Activated T-cell treated with anti-CD3 and anti-CD28 coated beads, Interleukin-2, amount 50 U/mL, for 24 hours (primary cell): ENCODE data around the gene PRELP.
"Not testable (repeated sequence)": the region's sequence is repeated elsewhere in the genome, so short reads cannot be mapped to it uniquely, and the experiment has no call there.

ENCODE experiments used
- DNase-seq: peaks from one replicate; pipeline ENCODE4 v3.0.0-alpha.2; 2020
- H3K27ac Mint-ChIP-seq: 2 replicates; pipeline ENCODE4 v1.8.0; 2020; ENCODE audit warnings: mild to moderate bottlenecking, mixed read lengths
- H3K27me3 Mint-ChIP-seq: 2 replicates; pipeline ENCODE4 v1.8.0; 2020; ENCODE audit warnings: mixed read lengths
- H3K36me3 Mint-ChIP-seq: 2 replicates; pipeline ENCODE4 v1.8.0; 2020; ENCODE audit warnings: low read depth, mixed read lengths
- H3K4me1 Mint-ChIP-seq: 2 replicates; pipeline ENCODE4 v1.8.0; 2020; ENCODE audit warnings: low read depth, mixed read lengths
- H3K4me3 Mint-ChIP-seq: 2 replicates; pipeline ENCODE4 v1.8.0; 2020; ENCODE audit warnings: mild to moderate bottlenecking, moderate library complexity, mixed read lengths
- H3K9me3 Mint-ChIP-seq: 2 replicates; pipeline ENCODE4 v1.8.0; 2020; ENCODE audit warnings: mixed read lengths

The PRELP gene

DNA sequence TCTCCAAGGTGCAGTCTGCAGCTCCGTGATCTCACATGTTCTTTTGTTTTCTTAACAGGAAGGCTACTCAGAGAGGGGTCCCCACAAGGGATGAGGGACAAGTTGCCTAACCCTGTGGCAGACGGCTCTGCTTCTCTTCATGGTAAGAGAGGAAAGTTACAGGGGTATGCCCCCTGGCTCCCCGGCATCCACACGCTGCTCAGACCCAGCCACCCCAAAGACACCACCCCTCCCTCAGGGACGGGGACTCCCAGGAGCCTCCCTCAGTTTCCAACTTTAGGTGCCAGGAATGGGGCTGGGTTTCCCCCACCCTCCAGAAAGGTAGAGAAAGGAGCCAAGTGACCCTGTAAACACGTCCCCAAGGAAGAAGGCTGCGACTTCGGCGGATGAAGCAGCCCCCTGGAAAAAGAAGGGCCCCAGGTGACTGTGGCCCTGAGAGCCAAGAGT, 38.0 kb downstream of the PRELP start:
- H3K4me3 Mint-ChIP-seq = peak overlapping the region; percentile 38
- no peaks in the 10 kb centered on the region for H3K27me3 Mint-ChIP-seq
- no peaks in the 10 kb centered on the region for H3K9me3 Mint-ChIP-seq
- no peak for DNase-seq
- peak overlapping the region; percentile 93 for H3K27ac Mint-ChIP-seq
- H3K4me1 Mint-ChIP-seq = peaks cover 31% of the 10 kb centered on the region
- no peaks in the 10 kb centered on the region for H3K36me3 Mint-ChIP-seq

DNA sequence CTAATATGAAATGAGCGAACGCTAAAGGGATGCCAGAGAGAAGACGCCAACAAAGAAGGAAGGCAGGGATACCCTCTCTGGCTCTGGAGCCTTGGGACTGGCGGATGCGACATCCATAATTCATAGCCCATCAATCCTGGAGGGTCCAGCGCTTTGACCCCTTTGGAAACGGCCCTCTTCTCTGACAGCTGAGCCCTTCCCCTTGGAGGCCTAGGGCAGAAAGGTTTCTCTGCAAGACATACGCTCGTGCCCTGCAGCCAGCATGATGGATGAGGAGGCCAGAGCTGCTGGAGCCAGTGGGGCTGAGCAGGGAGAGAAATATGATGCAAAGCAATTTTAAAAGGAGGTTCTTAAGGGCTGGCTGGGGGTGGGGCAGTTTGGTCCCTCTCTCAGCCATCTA, 40.6 kb downstream of the PRELP start:
- Mint-ChIP-seq H3K4me1 (peaks cover 31% of the 10 kb centered on the region), H3K9me3 (no peaks in the 10 kb centered on the region), H3K27ac (no peak overlapping the region), H3K27me3 (no peaks in the 10 kb centered on the region), H3K4me3 (no peak overlapping the region), H3K36me3 (no peaks in the 10 kb centered on the region)
- no peak for DNase-seq

- Mint-ChIP-seq H3K27ac (no peak overlapping the region), H3K9me3 (no peaks in the 10 kb centered on the region), H3K4me1 (peaks cover 28% of the 10 kb centered on the region), H3K4me3 (no peak overlapping the region), H3K27me3 (no peaks in the 10 kb centered on the region), H3K36me3 (no peaks in the 10 kb centered on the region)
- no peak for DNase-seq
Observed at GRCh38 chr1:203516906-203517305, 41.3 kb downstream of the PRELP start.

GRCh38 chr1:203517426-203518110, 42.0 kb downstream of the PRELP start:
- Mint-ChIP-seq H3K4me1 (peaks cover 22% of the 10 kb centered on the region), H3K27me3 (no peaks in the 10 kb centered on the region), H3K4me3 (no peak overlapping the region), H3K36me3 (no peaks in the 10 kb centered on the region), H3K9me3 (no peaks in the 10 kb centered on the region), H3K27ac (no peak overlapping the region)
- DNase-seq = no peak

GRCh38 chr1:203518139-203518538, 42.5 kb downstream of the PRELP start:
- H3K4me3 Mint-ChIP-seq, DNase-seq, H3K36me3 Mint-ChIP-seq, H3K27me3 Mint-ChIP-seq, H3K9me3 Mint-ChIP-seq, H3K27ac Mint-ChIP-seq: not testable (repeated sequence)
- H3K4me1 Mint-ChIP-seq = peaks cover 16% of the 10 kb centered on the region

GRCh38 chr1:203518541-203518940, 42.9 kb downstream of the PRELP start:
- H3K9me3 Mint-ChIP-seq = no peaks in the 10 kb centered on the region
- peaks cover 12% of the 10 kb centered on the region for H3K4me1 Mint-ChIP-seq
- H3K36me3 Mint-ChIP-seq = no peaks in the 10 kb centered on the region
- H3K27me3 Mint-ChIP-seq = no peaks in the 10 kb centered on the region
- DNase-seq = no peak
- H3K27ac Mint-ChIP-seq = no peak overlapping the region
- no peak overlapping the region for H3K4me3 Mint-ChIP-seq

- Mint-ChIP-seq H3K4me3 (no peak overlapping the region), H3K36me3 (no peaks in the 10 kb centered on the region), H3K9me3 (no peaks in the 10 kb centered on the region), H3K4me1 (peaks cover 5% of the 10 kb centered on the region), H3K27ac (no peak overlapping the region), H3K27me3 (no peaks in the 10 kb centered on the region)
- no peak for DNase-seq
Observed at GRCh38 chr1:203519053-203519840, 43.6 kb downstream of the PRELP start.

- H3K4me1 Mint-ChIP-seq = peaks cover 1% of the 10 kb centered on the region
- H3K36me3 Mint-ChIP-seq = no peaks in the 10 kb centered on the region
- H3K27me3 Mint-ChIP-seq = no peaks in the 10 kb centered on the region
- DNase-seq = no peak
- H3K27ac Mint-ChIP-seq = no peak overlapping the region
- H3K4me3 Mint-ChIP-seq = no peak overlapping the region
- no peaks in the 10 kb centered on the region for H3K9me3 Mint-ChIP-seq
Observed at GRCh38 chr1:203519896-203520295, 44.3 kb downstream of the PRELP start.

DNA sequence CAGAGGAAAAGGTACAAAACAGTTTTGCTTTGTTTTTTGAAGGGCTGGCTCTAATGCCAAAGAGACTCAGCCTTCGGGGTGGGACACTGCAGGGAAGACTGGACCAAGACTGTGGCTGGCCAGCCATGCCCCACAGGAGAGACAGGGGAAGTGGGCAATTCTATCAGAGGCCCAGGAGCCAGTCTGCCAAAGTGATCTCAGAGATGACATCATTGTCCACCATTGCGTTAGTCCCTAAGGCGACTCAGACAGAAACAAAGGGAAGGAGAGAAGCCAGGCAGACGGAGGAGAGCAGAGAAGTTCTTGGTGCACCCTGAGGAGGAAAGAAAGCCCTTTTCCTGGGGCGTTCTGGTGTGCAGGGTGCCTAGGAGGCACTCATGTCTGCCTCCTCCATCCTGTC, 44.7 kb downstream of the PRELP start:
- no peak for DNase-seq
- Mint-ChIP-seq H3K4me3 (no peak overlapping the region), H3K27ac (no peak overlapping the region), H3K4me1 (peaks cover 1% of the 10 kb centered on the region), H3K9me3 (no peaks in the 10 kb centered on the region), H3K27me3 (no peaks in the 10 kb centered on the region), H3K36me3 (no peaks in the 10 kb centered on the region)

GRCh38 chr1:203521074-203521794, 45.6 kb downstream of the PRELP start:
- no peak overlapping the region for H3K4me3 Mint-ChIP-seq
- DNase-seq = no peak
- H3K9me3 Mint-ChIP-seq = no peaks in the 10 kb centered on the region
- H3K36me3 Mint-ChIP-seq = no peaks in the 10 kb centered on the region
- no peak overlapping the region for H3K27ac Mint-ChIP-seq
- H3K4me1 Mint-ChIP-seq = peaks cover 1% of the 10 kb centered on the region
- H3K27me3 Mint-ChIP-seq = no peaks in the 10 kb centered on the region

DNA sequence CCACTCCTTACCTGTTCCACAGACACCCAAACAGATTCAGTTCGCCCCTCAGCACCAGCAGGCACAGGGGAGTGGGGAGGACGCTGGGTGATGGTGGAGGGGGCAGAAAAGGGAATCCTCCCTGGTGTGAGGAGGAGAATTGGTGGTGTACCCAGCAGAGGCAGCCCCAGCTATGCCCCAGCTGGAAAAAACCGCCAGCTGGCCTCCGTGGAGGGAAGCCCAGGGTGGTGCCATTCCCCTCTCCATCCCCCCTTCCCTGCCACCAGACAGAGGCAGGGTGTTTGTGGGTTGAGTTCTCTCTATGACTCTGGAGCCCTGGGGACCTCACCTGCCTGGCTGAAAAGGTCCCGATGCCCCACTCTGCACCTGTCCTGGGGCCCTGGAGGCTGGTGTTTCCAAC, 46.2 kb downstream of the PRELP start:
- no peak overlapping the region for H3K4me3 Mint-ChIP-seq
- no peaks in the 10 kb centered on the region for H3K9me3 Mint-ChIP-seq
- H3K27me3 Mint-ChIP-seq = no peaks in the 10 kb centered on the region
- H3K36me3 Mint-ChIP-seq = no peaks in the 10 kb centered on the region
- H3K4me1 Mint-ChIP-seq = peaks cover 1% of the 10 kb centered on the region
- H3K27ac Mint-ChIP-seq = no peak overlapping the region
- no peak for DNase-seq

GRCh38 chr1:203522237-203522636, 46.6 kb downstream of the PRELP start:
- no peak overlapping the region for H3K4me3 Mint-ChIP-seq
- H3K9me3 Mint-ChIP-seq = no peaks in the 10 kb centered on the region
- no peak overlapping the region for H3K27ac Mint-ChIP-seq
- no peak for DNase-seq
- no peaks in the 10 kb centered on the region for H3K27me3 Mint-ChIP-seq
- H3K36me3 Mint-ChIP-seq = no peaks in the 10 kb centered on the region
- H3K4me1 Mint-ChIP-seq = peaks cover 1% of the 10 kb centered on the region

DNA sequence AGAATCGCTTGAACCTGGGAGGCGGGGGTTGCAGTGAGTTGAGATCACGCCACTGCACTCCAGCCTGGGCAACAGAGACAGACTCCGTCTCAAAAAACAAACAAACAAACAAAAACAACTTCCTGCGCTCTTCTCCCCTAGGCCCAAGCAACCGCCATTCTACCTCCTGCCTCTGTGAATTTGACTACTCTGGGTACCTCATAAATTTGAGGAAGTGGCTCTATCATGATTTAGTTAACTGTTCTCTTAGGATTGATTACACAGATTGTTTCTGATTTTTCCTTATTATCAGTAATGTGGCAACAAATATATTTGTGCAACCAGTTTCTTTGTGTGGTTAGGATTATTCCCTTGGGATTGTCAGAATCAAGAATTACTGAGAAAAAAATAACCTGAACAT, 48.1 kb downstream of the PRELP start:
- no peaks in the 10 kb centered on the region for H3K27me3 Mint-ChIP-seq

GRCh38 chr1:203524152-203524551, 48.5 kb downstream of the PRELP start:
- DNase-seq = no peak
- Mint-ChIP-seq H3K27me3 (no peaks in the 10 kb centered on the region), H3K27ac (no peak overlapping the region), H3K4me3 (no peak overlapping the region), H3K4me1 (no peaks in the 10 kb centered on the region), H3K36me3 (no peaks in the 10 kb centered on the region), H3K9me3 (no peaks in the 10 kb centered on the region)

More for the DNA sequence above, 48.1 kb downstream of the PRELP start:
- no peaks in the 10 kb centered on the region for H3K4me1 Mint-ChIP-seq
- no peak overlapping the region for H3K27ac Mint-ChIP-seq
- no peaks in the 10 kb centered on the region for H3K9me3 Mint-ChIP-seq
- no peaks in the 10 kb centered on the region for H3K36me3 Mint-ChIP-seq
- no peak for DNase-seq
- no peak overlapping the region for H3K4me3 Mint-ChIP-seq

DNA sequence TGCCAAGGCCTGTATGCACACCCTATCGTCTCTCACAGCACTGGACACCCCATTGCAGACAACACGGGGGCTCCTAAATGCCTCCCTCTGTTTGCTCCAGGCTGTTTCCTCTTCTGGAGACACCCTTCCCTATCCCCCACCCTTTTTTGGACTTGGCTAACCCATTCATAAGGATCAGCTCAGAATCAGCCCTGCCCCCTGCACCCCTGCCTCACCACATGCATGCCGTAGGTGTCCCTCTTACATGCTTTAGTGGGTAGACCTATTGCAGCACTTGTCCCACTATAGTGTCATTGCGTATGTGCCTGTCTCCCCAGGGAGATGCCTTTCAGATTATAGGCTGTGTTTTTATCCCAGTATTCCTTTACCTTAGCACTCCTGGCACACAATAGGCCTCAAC, 49.2 kb downstream of the PRELP start:
- Mint-ChIP-seq H3K4me3 (no peak overlapping the region), H3K27me3 (no peaks in the 10 kb centered on the region), H3K27ac (no peak overlapping the region), H3K4me1 (no peaks in the 10 kb centered on the region), H3K36me3 (no peaks in the 10 kb centered on the region), H3K9me3 (no peaks in the 10 kb centered on the region)
- no peak for DNase-seq
